GM21619 (cell line): ENCODE measurements around the gene TMEM94.
A peak's percentile ranks its signal among the peaks of the same experiment; 100 is the strongest.
"Not testable (repeated sequence)": the region's sequence is repeated elsewhere in the genome, so short reads cannot be mapped to it uniquely, and the experiment has no call there.

Experiments used
- ATAC-seq: cut with Tn5 transposase; IDR thresholded peaks from one replicate; pipeline ENCODE4 v1.9.1; 2021; ENCODE audit not compliant: unreplicated experiment

Gene TMEM94

GRCh38 chr17:75509528-75510258 lies 53.3 kb downstream of the TMEM94 start:
- ATAC-seq = no peak

GRCh38 chr17:75511270-75511609 lies 54.8 kb downstream of the TMEM94 start:
- ATAC-seq = no peak

GRCh38 chr17:75511610-75512575 lies 55.5 kb downstream of the TMEM94 start:
- ATAC-seq = no peak

GRCh38 chr17:75512926-75513640 lies 56.6 kb downstream of the TMEM94 start:
- ATAC-seq = no peak

GRCh38 chr17:75513641-75514000 lies 57.2 kb downstream of the TMEM94 start:
- ATAC-seq = no peak

GRCh38 chr17:75514299-75514918 lies 58.0 kb downstream of the TMEM94 start:
- ATAC-seq = no peak

GRCh38 chr17:75514919-75515495 lies 58.6 kb downstream of the TMEM94 start:
- ATAC-seq = peak; percentile 1

- ATAC-seq = peak; percentile 34
Measured at GRCh38 chr17:75515496-75516254, 59.2 kb downstream of the TMEM94 start, which contains the start of gene CASKIN2. TSS of gene CASKIN2 (minus strand) at chr17:75515537. CDS start at chr17:75513804, 1,733 bp downstream.

- peak; percentile 66 for ATAC-seq
Measured at GRCh38 chr17:75516255-75516618, 59.8 kb downstream of the TMEM94 start, which contains the start of gene TSEN54. TSS of gene TSEN54 (plus strand) at chr17:75516528. CDS start at chr17:75516561, 33 bp downstream.

- ATAC-seq = peak; percentile 23
Measured at GRCh38 chr17:75516619-75517296, 60.3 kb downstream of the TMEM94 start.

GRCh38 chr17:75517297-75517865 lies 60.9 kb downstream of the TMEM94 start:
- no peak for ATAC-seq

GRCh38 chr17:75518201-75518600 lies 61.8 kb downstream of the TMEM94 start:
- ATAC-seq = no peak

GRCh38 chr17:75518983-75519537 lies 62.6 kb downstream of the TMEM94 start:
- no peak for ATAC-seq

GRCh38 chr17:75520413-75520812 lies 64.0 kb downstream of the TMEM94 start:
- ATAC-seq = not testable (repeated sequence)

GRCh38 chr17:75521290-75521689 lies 64.9 kb downstream of the TMEM94 start:
- no peak for ATAC-seq

GRCh38 chr17:75521951-75522727 lies 65.7 kb downstream of the TMEM94 start:
- no peak for ATAC-seq

- no peak for ATAC-seq
Measured at GRCh38 chr17:75523647-75524046, 67.2 kb downstream of the TMEM94 start.
